K562 (cell line): Measurements from ENCODE around the gene RHOF. TPM values are rescaled to one million over a fixed set of nuclear protein-coding genes. Genes with fewer than 3 reads are reported as not detected.

ENCODE experiments used
- CAMTA2 ChIP-seq: fragments of 250-450 bp; sonication (Bioruptor Pico); conservative IDR thresholded peaks from 2 replicates; pipeline ENCODE4 v1.5.1; 2022
- ERF ChIP-seq: fragments of 450-650 bp; formaldehyde crosslinking; IDR thresholded peaks from 2 replicates; pipeline ENCODE4 v1.4.0; 2020; ENCODE audit warnings: mild to moderate bottlenecking, mixed read lengths
- ETV6 ChIP-seq, 3 experiments: fragments of 150-350 bp in 1 of 3; sonication (generic) in 1 of 3; formaldehyde crosslinking in 1 of 3; IDR thresholded peaks; 2 replicates each; pipeline versions ENCODE4 v1.6.1 to v1.8.0; 2014 to 2022; ENCODE audit warnings: borderline replicate concordance in 2 of 3, low read depth in 2 of 3, antibody characterized with exemption in 1 of 3, low read length in 1 of 3, mild to moderate bottlenecking in 1 of 3, missing genetic modification reagents in 1 of 3
- EZH2 ChIP-seq: IDR thresholded peaks from 2 replicates; pipeline ENCODE4 v1.6.1; 2012; ENCODE audit warnings: low read depth, mild to moderate bottlenecking, inconsistent platforms, low read length, borderline replicate concordance
- NFE2L1 ChIP-seq: fragments of 450-650 bp; IDR thresholded peaks from 2 replicates; pipeline ENCODE4 v1.6.1; 2016; ENCODE audit warnings: missing genetic modification characterization, low read depth, mild to moderate bottlenecking, missing compliant biosample characterization, moderate library complexity, borderline replicate concordance
- NFIC ChIP-seq: fragments of 450-650 bp; IDR thresholded peaks from 2 replicates; pipeline ENCODE4 v1.6.1; 2017; ENCODE audit warnings: mild to moderate bottlenecking, inconsistent platforms
- NUFIP1 ChIP-seq: fragments of 450-650 bp; IDR thresholded peaks from 2 replicates; pipeline ENCODE4 v1.6.1; 2018; ENCODE audit not compliant: partially characterized antibody
- RBBP5 ChIP-seq: fragments of 200-600 bp; sonication (generic); IDR thresholded peaks from 2 replicates; pipeline ENCODE4 v1.6.1; 2012; ENCODE audit warnings: borderline replicate concordance, mild to moderate bottlenecking, low read length, control low read depth, inconsistent platforms; ENCODE audit not compliant: insufficient read depth, poor library complexity, severe bottlenecking
- ZBTB8A ChIP-seq: fragments of 450-650 bp; IDR thresholded peaks from 2 replicates; pipeline ENCODE4 v1.6.1; 2018; ENCODE audit warnings: mild to moderate bottlenecking, moderate library complexity; ENCODE audit not compliant: partially characterized antibody
- polyA plus RNA-seq, 8 experiments: library from polyadenylated mRNA; depleted of rRNA in 4 of 8; stranded (reverse) in 5 of 8; unstranded in 3 of 8; fragments of >200 nt; fragmentation: Nextera tagmentation in 2 of 8; fragmentation: Illumina TruSeq in 1 of 8; extraction: Ambion mirVana in 2 of 8; extraction: Trizol in 1 of 8; gene quantifications; 2 replicates each; pipeline versions ENCODE4 v1.2.1 to v1.2.3, GENCODE V29; 2011 to 2014; ENCODE audit warnings: inconsistent platforms in 1 of 8, missing spikeins in 1 of 8
- total RNA-seq, 7 experiments: library from RNA; depleted of rRNA in 6 of 7; stranded (reverse); fragments of >200 nt in 6 of 7; fragmentation: Illumina TruSeq in 2 of 7; extraction: Trizol in 2 of 7; gene quantifications; 2 replicates each; pipeline versions ENCODE4 v1.2.1 to v1.2.3, GENCODE V29; 2011 to 2021; ENCODE audit warnings: low replicate concordance in 1 of 7
- TF ChIP-seq, protein P1 (sequence below): fragments of 250-450 bp; sonication (Bioruptor Pico); IDR thresholded peaks from 2 replicates; pipeline ENCODE4 v1.9.0; 2021; ENCODE audit warnings: mild to moderate bottlenecking, inconsistent platforms
- TF ChIP-seq, protein P2 (sequence below): fragments of 250-450 bp; sonication (Bioruptor Pico); IDR thresholded peaks from 2 replicates; pipeline ENCODE4 v1.8.0; 2021; ENCODE audit warnings: moderate library complexity, mild to moderate bottlenecking, inconsistent platforms
- TF ChIP-seq, protein P3 (sequence below): fragments of 450-650 bp; IDR thresholded peaks from 2 replicates; pipeline ENCODE4 v1.6.1; 2016; ENCODE audit warnings: missing biosample characterization, missing genetic modification characterization
- TF ChIP-seq, protein P4 (sequence below): fragments of 450-650 bp; IDR thresholded peaks from 2 replicates; pipeline ENCODE4 v1.6.1; 2018; ENCODE audit not compliant: partially characterized antibody
- TF ChIP-seq, protein P5 (sequence below): fragments of 250-450 bp; sonication (Bioruptor Pico); IDR thresholded peaks from 2 replicates; pipeline ENCODE4 v1.8.0; 2021; ENCODE audit warnings: borderline replicate concordance, mild to moderate bottlenecking, moderate library complexity; ENCODE audit not compliant: poor library complexity, severe bottlenecking

The RHOF gene
- total and polyA plus RNA-seq, 9 of the 15 experiments (the other 6 are each of a cell fraction or from before 2014, with no cell fraction given) = 0.13 to 10.1 (median 4.0) TPM

DNA sequence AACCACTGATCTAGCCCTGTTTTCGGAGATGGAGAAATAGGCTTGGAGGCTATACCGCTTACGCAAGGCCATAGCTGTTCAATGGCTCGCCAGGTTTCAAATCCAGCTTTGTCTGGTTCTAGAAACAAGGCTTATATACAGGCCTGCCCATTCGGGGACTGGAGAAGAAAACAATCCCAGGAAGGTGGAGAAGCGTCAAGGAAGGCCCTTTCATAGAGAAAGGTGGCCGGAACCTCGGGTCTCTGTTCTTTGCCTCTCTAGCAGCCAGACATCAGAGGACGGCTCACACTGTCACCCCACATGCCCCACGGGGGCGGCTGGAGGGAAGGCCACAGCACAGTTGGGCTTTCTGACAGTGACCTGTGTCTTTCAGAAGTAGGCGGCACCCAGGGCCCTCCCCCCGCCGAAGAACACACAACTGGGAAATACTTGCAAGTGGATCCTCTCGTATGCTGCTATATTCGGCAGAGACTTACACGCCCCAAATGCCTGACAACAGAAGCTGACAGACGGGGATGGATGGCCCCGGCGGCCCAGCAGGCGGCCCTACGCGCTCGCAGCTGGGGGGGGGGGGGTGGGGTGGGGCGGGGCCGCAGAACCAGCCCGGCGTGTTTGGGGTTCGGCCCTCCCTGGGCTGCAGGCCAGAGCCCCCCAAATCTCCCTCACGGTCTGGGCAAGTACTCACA is 5.8 kb upstream of the RHOF start (continued):
- TF ChIP-seq, protein P1, sequence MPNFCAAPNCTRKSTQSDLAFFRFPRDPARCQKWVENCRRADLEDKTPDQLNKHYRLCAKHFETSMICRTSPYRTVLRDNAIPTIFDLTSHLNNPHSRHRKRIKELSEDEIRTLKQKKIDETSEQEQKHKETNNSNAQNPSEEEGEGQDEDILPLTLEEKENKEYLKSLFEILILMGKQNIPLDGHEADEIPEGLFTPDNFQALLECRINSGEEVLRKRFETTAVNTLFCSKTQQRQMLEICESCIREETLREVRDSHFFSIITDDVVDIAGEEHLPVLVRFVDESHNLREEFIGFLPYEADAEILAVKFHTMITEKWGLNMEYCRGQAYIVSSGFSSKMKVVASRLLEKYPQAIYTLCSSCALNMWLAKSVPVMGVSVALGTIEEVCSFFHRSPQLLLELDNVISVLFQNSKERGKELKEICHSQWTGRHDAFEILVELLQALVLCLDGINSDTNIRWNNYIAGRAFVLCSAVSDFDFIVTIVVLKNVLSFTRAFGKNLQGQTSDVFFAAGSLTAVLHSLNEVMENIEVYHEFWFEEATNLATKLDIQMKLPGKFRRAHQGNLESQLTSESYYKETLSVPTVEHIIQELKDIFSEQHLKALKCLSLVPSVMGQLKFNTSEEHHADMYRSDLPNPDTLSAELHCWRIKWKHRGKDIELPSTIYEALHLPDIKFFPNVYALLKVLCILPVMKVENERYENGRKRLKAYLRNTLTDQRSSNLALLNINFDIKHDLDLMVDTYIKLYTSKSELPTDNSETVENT (CRISPR knock-in tag) = no peak
- TF ChIP-seq, protein P2, sequence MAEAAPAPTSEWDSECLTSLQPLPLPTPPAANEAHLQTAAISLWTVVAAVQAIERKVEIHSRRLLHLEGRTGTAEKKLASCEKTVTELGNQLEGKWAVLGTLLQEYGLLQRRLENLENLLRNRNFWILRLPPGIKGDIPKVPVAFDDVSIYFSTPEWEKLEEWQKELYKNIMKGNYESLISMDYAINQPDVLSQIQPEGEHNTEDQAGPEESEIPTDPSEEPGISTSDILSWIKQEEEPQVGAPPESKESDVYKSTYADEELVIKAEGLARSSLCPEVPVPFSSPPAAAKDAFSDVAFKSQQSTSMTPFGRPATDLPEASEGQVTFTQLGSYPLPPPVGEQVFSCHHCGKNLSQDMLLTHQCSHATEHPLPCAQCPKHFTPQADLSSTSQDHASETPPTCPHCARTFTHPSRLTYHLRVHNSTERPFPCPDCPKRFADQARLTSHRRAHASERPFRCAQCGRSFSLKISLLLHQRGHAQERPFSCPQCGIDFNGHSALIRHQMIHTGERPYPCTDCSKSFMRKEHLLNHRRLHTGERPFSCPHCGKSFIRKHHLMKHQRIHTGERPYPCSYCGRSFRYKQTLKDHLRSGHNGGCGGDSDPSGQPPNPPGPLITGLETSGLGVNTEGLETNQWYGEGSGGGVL = no peak
- TF ChIP-seq, protein P3, sequence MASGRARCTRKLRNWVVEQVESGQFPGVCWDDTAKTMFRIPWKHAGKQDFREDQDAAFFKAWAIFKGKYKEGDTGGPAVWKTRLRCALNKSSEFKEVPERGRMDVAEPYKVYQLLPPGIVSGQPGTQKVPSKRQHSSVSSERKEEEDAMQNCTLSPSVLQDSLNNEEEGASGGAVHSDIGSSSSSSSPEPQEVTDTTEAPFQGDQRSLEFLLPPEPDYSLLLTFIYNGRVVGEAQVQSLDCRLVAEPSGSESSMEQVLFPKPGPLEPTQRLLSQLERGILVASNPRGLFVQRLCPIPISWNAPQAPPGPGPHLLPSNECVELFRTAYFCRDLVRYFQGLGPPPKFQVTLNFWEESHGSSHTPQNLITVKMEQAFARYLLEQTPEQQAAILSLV (tag) = no peak
- TF ChIP-seq, protein P4, sequence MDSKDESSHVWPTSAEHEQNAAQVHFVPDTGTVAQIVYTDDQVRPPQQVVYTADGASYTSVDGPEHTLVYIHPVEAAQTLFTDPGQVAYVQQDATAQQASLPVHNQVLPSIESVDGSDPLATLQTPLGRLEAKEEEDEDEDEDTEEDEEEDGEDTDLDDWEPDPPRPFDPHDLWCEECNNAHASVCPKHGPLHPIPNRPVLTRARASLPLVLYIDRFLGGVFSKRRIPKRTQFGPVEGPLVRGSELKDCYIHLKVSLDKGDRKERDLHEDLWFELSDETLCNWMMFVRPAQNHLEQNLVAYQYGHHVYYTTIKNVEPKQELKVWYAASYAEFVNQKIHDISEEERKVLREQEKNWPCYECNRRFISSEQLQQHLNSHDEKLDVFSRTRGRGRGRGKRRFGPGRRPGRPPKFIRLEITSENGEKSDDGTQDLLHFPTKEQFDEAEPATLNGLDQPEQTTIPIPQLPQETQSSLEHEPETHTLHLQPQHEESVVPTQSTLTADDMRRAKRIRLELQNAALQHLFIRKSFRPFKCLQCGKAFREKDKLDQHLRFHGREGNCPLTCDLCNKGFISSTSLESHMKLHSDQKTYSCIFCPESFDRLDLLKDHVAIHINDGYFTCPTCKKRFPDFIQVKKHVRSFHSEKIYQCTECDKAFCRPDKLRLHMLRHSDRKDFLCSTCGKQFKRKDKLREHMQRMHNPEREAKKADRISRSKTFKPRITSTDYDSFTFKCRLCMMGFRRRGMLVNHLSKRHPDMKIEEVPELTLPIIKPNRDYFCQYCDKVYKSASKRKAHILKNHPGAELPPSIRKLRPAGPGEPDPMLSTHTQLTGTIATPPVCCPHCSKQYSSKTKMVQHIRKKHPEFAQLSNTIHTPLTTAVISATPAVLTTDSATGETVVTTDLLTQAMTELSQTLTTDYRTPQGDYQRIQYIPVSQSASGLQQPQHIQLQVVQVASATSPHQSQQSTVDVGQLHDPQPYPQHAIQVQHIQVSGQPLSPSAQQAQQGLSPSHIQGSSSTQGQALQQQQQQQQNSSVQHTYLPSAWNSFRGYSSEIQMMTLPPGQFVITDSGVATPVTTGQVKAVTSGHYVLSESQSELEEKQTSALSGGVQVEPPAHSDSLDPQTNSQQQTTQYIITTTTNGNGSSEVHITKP = peak; percentile 5
- TF ChIP-seq ZBTB8A (no peak), RBBP5 (peak; percentile 7), NUFIP1 (no peak), CAMTA2 (CRISPR knock-in tag) (no peak), ERF (no peak), NFE2L1 (tag) (no peak), EZH2 (no peak), ETV6 (IDR thresholded peaks at IDR 0.05; ENCODE audit: borderline replicate concordance in 1 of 2, low read depth in 2 of 2, low read length in 1 of 2) (0 out of 4 replicates have a peak, but pooled peaks of 1 of the 2 experiments have one; percentile 24), ETV6 (CRISPR knock-in tag; IDR thresholded peaks at IDR 0.05; ENCODE audit: borderline replicate concordance) (no peak), NFIC (no peak)
- TF ChIP-seq, protein P5, sequence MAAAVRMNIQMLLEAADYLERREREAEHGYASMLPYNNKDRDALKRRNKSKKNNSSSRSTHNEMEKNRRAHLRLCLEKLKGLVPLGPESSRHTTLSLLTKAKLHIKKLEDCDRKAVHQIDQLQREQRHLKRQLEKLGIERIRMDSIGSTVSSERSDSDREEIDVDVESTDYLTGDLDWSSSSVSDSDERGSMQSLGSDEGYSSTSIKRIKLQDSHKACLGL = no peak
